ENCODE measurements around the gene ENTR1.
"Not testable (repeated sequence)": the region's sequence is repeated elsewhere in the genome, so short reads cannot be mapped to it uniquely, and the experiment has no call there.

The ENTR1 gene

GRCh38 chr9:136429683-136430491, 19.5 kb upstream of the ENTR1 start:
- CTCF ChIA-PET = interaction anchor here (1.4 kb wide), 1 partner anchor 10 kb away, joined by 3 read pairs; the partner anchor contains the start of gene INPP5E
- TF ChIP-seq CTCF (IDR thresholded peaks at IDR 0.05; ENCODE audit: control extremely low read depth, extremely low read depth, low read depth, missing control alignments) = no peak
- POLR2A ChIA-PET = no interaction called here
- DNase-seq (ENCODE audit: extremely low spot score) = no peak

GRCh38 chr9:136429075-136429628, 18.7 kb upstream of the ENTR1 start:
- TF ChIP-seq CTCF (IDR thresholded peaks at IDR 0.05; ENCODE audit: control extremely low read depth, extremely low read depth, low read depth, missing control alignments) = no peak
- CTCF ChIA-PET = no interaction called here
- DNase-seq (ENCODE audit: extremely low spot score) = no peak
- POLR2A ChIA-PET = no interaction called here

GRCh38 chr9:136426787-136427186, 16.4 kb upstream of the ENTR1 start:
- ChIA-PET CTCF (interaction anchor here (2.8 kb wide), 1 partner anchor 8 kb away, joined by 10 read pairs; no protein-coding TSS in a partner anchor), POLR2A (no interaction called here)
- no peak for TF ChIP-seq CTCF (IDR thresholded peaks at IDR 0.05; ENCODE audit: control extremely low read depth, extremely low read depth, low read depth, missing control alignments)
- no peak for DNase-seq (ENCODE audit: extremely low spot score)

- ChIA-PET POLR2A (interaction anchor here (0.7 kb wide), 1 partner anchor 24 kb away, joined by 7 read pairs; no protein-coding TSS in a partner anchor), CTCF (interaction anchor here (1.3 to 2.8 kb wide), 4 partner anchors 10 to 15 kb away, joined by 4 to 10 read pairs (median 6); no protein-coding TSS in a partner anchor)
Measured at GRCh38 chr9:136425367-136425766, 15.0 kb upstream of the ENTR1 start.

GRCh38 chr9:136424750-136425362, 14.4 kb upstream of the ENTR1 start:
- POLR2A ChIA-PET = interaction anchor here (0.7 to 1.7 kb wide), 3 partner anchors 11 to 51 kb away, joined by 3 to 7 read pairs (median 5); no protein-coding TSS in a partner anchor
- CTCF ChIA-PET = interaction anchor here (1.3 to 2.8 kb wide), 5 partner anchors 10 to 194 kb away, joined by 3 to 10 read pairs (median 5); no protein-coding TSS in a partner anchor
- DNase-seq (ENCODE audit: extremely low spot score) = no peak
- no peak for TF ChIP-seq CTCF (IDR thresholded peaks at IDR 0.05; ENCODE audit: control extremely low read depth, extremely low read depth, low read depth, missing control alignments)

More at GRCh38 chr9:136425367-136425766, 15.0 kb upstream of the ENTR1 start:
- DNase-seq (ENCODE audit: extremely low spot score) = not testable (repeated sequence)

- no peak for DNase-seq (ENCODE audit: extremely low spot score)
- ChIA-PET POLR2A (interaction anchor here (0.8 to 1.7 kb wide), 2 partner anchors 10 to 52 kb away, joined by 3 to 5 read pairs; no protein-coding TSS in a partner anchor), CTCF (interaction anchor here (1.5 to 1.8 kb wide), 3 partner anchors 15 to 195 kb away, joined by 3 to 6 read pairs (median 5); no protein-coding TSS in a partner anchor)
- no peak for TF ChIP-seq CTCF (IDR thresholded peaks at IDR 0.05; ENCODE audit: control extremely low read depth, extremely low read depth, low read depth, missing control alignments)
Measured at GRCh38 chr9:136423432-136424146, 13.2 kb upstream of the ENTR1 start.
